Measurements from ENCODE around the gene PDCD5.
"Not testable (repeated sequence)": the region's sequence is repeated elsewhere in the genome, so short reads cannot be mapped to it uniquely, and the experiment has no call there.

The PDCD5 gene

GRCh38 chr19:32580901-32581704 is at the start of gene PDCD5:
Gene PDCD5, plus strand, starts transcription at chr19:32581190. Its CDS starts 72 bp downstream, at chr19:32581262.
- DNase-seq (ENCODE audit: low read depth): peak; percentile 56

GRCh38 chr19:32532233-32532632 is 48.8 kb upstream of the PDCD5 start:
- no peak for DNase-seq (ENCODE audit: low read depth)

GRCh38 chr19:32537580-32537979 is 43.4 kb upstream of the PDCD5 start:
- no peak for DNase-seq (ENCODE audit: low read depth)

GRCh38 chr19:32539240-32539916 is 41.6 kb upstream of the PDCD5 start:
- DNase-seq (ENCODE audit: low read depth): no peak

GRCh38 chr19:32540621-32541020 is 40.4 kb upstream of the PDCD5 start:
- no peak for DNase-seq (ENCODE audit: low read depth)

GRCh38 chr19:32541376-32541775 is 39.6 kb upstream of the PDCD5 start:
- not testable (repeated sequence) for DNase-seq (ENCODE audit: low read depth)

- no peak for DNase-seq (ENCODE audit: low read depth)
Observed at GRCh38 chr19:32542477-32543108, 38.4 kb upstream of the PDCD5 start.

- no peak for DNase-seq (ENCODE audit: low read depth)
Observed at GRCh38 chr19:32543115-32543900, 37.7 kb upstream of the PDCD5 start.

- DNase-seq (ENCODE audit: low read depth): no peak
Observed at GRCh38 chr19:32544917-32545316, 36.1 kb upstream of the PDCD5 start.

- no peak for DNase-seq (ENCODE audit: low read depth)
Observed at GRCh38 chr19:32550666-32551065, 30.3 kb upstream of the PDCD5 start.

GRCh38 chr19:32555786-32556185 is 25.2 kb upstream of the PDCD5 start:
- no peak for DNase-seq (ENCODE audit: low read depth)

GRCh38 chr19:32558607-32559228 is 22.3 kb upstream of the PDCD5 start:
- DNase-seq (ENCODE audit: low read depth): no peak

GRCh38 chr19:32563761-32564160 is 17.2 kb upstream of the PDCD5 start:
- no peak for DNase-seq (ENCODE audit: low read depth)

GRCh38 chr19:32566246-32566830 is 14.7 kb upstream of the PDCD5 start:
- DNase-seq (ENCODE audit: low read depth): no peak

- no peak for DNase-seq (ENCODE audit: low read depth)
Observed at GRCh38 chr19:32567486-32567885, 13.5 kb upstream of the PDCD5 start.

GRCh38 chr19:32570081-32570785 is 10.8 kb upstream of the PDCD5 start:
- DNase-seq (ENCODE audit: low read depth): no peak

GRCh38 chr19:32571471-32572075 is 9.4 kb upstream of the PDCD5 start:
- not testable (repeated sequence) for DNase-seq (ENCODE audit: low read depth)

GRCh38 chr19:32572700-32573491 is 8.1 kb upstream of the PDCD5 start:
- DNase-seq (ENCODE audit: low read depth): not testable (repeated sequence)

GRCh38 chr19:32573492-32573794 is 7.5 kb upstream of the PDCD5 start:
- DNase-seq (ENCODE audit: low read depth): no peak

GRCh38 chr19:32576790-32577189 is 4.2 kb upstream of the PDCD5 start:
- no peak for DNase-seq (ENCODE audit: low read depth)
